ENCODE results near the gene LRRC49.

DNA sequence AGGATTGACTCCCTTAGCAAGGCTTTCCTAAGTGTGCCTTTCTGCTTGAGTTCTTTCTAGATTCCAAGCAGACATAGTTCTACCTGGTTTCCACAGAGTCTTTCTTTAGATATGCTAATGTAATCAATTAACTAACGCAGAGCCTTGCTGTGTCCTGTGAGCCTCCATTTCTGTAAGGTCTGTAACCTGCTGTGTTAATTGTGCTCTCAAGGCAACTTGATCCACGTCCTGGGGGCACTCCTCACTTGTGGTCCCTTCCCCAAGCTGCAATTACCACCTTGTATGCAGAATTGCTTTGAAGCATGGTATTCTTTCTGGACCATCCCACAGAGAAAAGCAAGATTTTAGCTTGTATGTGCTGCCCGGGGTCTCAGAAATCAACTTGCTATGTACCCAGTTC, 193.2 kb downstream of the LRRC49 start:
- TF ChIP-seq, protein P1, sequence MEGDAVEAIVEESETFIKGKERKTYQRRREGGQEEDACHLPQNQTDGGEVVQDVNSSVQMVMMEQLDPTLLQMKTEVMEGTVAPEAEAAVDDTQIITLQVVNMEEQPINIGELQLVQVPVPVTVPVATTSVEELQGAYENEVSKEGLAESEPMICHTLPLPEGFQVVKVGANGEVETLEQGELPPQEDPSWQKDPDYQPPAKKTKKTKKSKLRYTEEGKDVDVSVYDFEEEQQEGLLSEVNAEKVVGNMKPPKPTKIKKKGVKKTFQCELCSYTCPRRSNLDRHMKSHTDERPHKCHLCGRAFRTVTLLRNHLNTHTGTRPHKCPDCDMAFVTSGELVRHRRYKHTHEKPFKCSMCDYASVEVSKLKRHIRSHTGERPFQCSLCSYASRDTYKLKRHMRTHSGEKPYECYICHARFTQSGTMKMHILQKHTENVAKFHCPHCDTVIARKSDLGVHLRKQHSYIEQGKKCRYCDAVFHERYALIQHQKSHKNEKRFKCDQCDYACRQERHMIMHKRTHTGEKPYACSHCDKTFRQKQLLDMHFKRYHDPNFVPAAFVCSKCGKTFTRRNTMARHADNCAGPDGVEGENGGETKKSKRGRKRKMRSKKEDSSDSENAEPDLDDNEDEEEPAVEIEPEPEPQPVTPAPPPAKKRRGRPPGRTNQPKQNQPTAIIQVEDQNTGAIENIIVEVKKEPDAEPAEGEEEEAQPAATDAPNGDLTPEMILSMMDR (IDR thresholded peaks at IDR 0.05) = no peak
- TF ChIP-seq POLR2A (IDR thresholded peaks at IDR 0.05) = no peak

All from adrenal gland (tissue), 5 donors.